Left ventricle myocardium inferior (tissue), 1 donor: ENCODE measurements around the gene SNAPC4. TPM values are rescaled to one million over a fixed set of nuclear protein-coding genes. Genes with fewer than 3 reads are reported as not detected.

Experiments used
- DNase-seq: peaks from one replicate; pipeline ENCODE4 v3.0.0-alpha.2; 2020
- H3K27ac ChIP-seq: fragments of 200-600 bp; replicated peaks from 2 replicates; pipeline ENCODE4 v1.8.0; 2021
- H3K27me3 ChIP-seq: fragments of 200-600 bp; 2 replicates; pipeline ENCODE4 v1.8.0; 2021; ENCODE audit warnings: low read depth
- H3K36me3 ChIP-seq: fragments of 200-600 bp; 2 replicates; pipeline ENCODE4 v1.8.0; 2021
- H3K4me1 ChIP-seq: fragments of 200-600 bp; 2 replicates; pipeline ENCODE4 v1.8.0; 2021
- H3K4me3 ChIP-seq: fragments of 200-600 bp; 2 replicates; pipeline ENCODE4 v1.8.0; 2021; ENCODE audit warnings: mild to moderate bottlenecking, moderate library complexity
- H3K9me3 ChIP-seq: fragments of 200-600 bp; replicated peaks from 2 replicates; pipeline ENCODE4 v1.8.0; 2021
- intact Hi-C: fragments of 100-400 bp; cut with micrococcal nuclease; formaldehyde crosslinking; loops from one replicate; pipeline ENCODE4 v1.11.0; 2022
- total RNA-seq: library from RNA; stranded (reverse); fragmentation: NEBNext Ultra II Directional; extraction: Animal tissue kit (Norgen Biotek cat#: 25700); gene quantifications from one replicate; pipeline ENCODE4 v1.2.1, GENCODE V29; 2021
- TF ChIP-seq, protein P1 (sequence below): fragments of 200-600 bp; IDR thresholded peaks from 2 replicates; pipeline ENCODE4 v1.8.0; 2021; ENCODE audit warnings: antibody characterized with exemption, mild to moderate bottlenecking, borderline replicate concordance
- donor health status: DM: no; HTN: yes; CAD: no; lungs with severe emphysema.

The SNAPC4 gene
- total RNA-seq, 1 donor from 2014 or later: 5.2 TPM

DNA sequence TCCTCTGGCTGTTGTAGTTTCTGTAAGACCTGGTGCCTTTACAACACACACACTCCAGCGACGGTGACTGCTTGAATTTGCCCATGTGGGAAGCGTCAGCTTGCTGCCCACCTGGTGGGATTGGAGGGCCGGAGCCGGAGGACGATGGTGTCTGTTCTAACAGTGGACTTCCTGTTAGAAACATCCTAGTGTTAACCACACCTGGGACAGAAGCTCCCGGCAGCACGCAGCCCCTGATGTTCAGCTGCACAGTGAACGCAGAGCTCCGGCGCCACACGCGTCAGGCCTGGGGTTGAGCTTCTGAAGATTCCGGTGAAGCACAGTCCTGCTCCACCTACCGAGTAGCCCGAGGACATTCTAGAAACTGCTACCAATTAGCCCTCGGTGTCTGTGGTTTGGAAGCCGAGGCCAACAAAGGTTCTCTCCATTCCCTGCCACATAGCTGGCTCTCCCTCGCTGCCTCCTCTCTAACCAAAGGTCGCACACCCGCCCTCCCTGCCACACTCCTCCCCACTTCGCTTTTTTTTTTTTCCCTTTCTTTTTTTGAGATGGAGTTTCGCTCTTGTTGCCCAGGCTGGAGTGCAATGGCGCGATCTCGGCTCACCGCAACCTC lies 24.9 kb upstream of the SNAPC4 start:
- H3K4me3 ChIP-seq: no peak overlapping the region
- no peaks in the 10 kb centered on the region for H3K9me3 ChIP-seq
- no peak overlapping the region for H3K27ac ChIP-seq
- intact Hi-C loops: no loop called here
- peaks cover 75% of the 10 kb centered on the region for H3K36me3 ChIP-seq
- H3K27me3 ChIP-seq: no peaks in the 10 kb centered on the region
- TF ChIP-seq, protein P1, sequence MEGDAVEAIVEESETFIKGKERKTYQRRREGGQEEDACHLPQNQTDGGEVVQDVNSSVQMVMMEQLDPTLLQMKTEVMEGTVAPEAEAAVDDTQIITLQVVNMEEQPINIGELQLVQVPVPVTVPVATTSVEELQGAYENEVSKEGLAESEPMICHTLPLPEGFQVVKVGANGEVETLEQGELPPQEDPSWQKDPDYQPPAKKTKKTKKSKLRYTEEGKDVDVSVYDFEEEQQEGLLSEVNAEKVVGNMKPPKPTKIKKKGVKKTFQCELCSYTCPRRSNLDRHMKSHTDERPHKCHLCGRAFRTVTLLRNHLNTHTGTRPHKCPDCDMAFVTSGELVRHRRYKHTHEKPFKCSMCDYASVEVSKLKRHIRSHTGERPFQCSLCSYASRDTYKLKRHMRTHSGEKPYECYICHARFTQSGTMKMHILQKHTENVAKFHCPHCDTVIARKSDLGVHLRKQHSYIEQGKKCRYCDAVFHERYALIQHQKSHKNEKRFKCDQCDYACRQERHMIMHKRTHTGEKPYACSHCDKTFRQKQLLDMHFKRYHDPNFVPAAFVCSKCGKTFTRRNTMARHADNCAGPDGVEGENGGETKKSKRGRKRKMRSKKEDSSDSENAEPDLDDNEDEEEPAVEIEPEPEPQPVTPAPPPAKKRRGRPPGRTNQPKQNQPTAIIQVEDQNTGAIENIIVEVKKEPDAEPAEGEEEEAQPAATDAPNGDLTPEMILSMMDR: no peak
- no peaks in the 10 kb centered on the region for H3K4me1 ChIP-seq
- DNase-seq: no peak

- TF ChIP-seq, protein P1: no peak
- Histone ChIP-seq H3K4me3 (no peak overlapping the region), H3K9me3 (no peaks in the 10 kb centered on the region), H3K27me3 (no peaks in the 10 kb centered on the region), H3K27ac (no peak overlapping the region), H3K4me1 (no peaks in the 10 kb centered on the region), H3K36me3 (peaks cover 77% of the 10 kb centered on the region)
- intact Hi-C loops: no loop called here
- no peak for DNase-seq
Measured at GRCh38 chr9:136423432-136424146, 23.6 kb upstream of the SNAPC4 start.

DNA sequence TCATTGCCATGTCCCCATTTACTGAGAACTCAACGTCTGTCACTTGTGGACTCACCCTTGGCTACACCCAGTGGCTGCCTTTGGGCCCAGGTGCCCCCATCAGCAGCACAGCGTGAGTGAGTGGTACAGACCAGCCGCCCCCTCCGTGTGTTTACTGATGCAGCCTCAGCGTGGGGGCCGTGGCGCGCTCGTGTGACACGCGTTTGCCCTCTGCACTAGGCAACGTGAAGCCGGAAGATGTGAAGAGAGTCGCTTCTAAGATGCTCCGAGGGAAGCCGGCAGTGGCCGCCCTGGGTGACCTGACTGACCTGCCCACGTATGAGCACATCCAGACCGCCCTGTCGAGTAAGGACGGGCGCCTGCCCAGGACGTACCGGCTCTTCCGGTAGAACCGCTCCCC lies 22.9 kb upstream of the SNAPC4 start:
- H3K36me3 ChIP-seq: peaks cover 77% of the 10 kb centered on the region
- H3K27me3 ChIP-seq: no peaks in the 10 kb centered on the region
- H3K4me3 ChIP-seq: no peak overlapping the region
- intact Hi-C loops: no loop called here
- H3K4me1 ChIP-seq: no peaks in the 10 kb centered on the region
- no peaks in the 10 kb centered on the region for H3K9me3 ChIP-seq
- H3K27ac ChIP-seq: no peak overlapping the region
- no peak for DNase-seq
- TF ChIP-seq, protein P1: no peak

- Histone ChIP-seq H3K9me3 (no peaks in the 10 kb centered on the region), H3K27ac (no peak overlapping the region), H3K36me3 (peaks cover 84% of the 10 kb centered on the region), H3K4me3 (no peak overlapping the region), H3K27me3 (no peaks in the 10 kb centered on the region), H3K4me1 (no peaks in the 10 kb centered on the region)
- TF ChIP-seq, protein P1: no peak
- intact Hi-C loops: no loop called here
- no peak for DNase-seq
Measured at GRCh38 chr9:136421791-136422190, 21.8 kb upstream of the SNAPC4 start.

- intact Hi-C loops: no loop called here
- H3K27me3 ChIP-seq: no peaks in the 10 kb centered on the region
Measured at GRCh38 chr9:136419092-136419420, 19.1 kb upstream of the SNAPC4 start.

More at GRCh38 chr9:136419092-136419420, 19.1 kb upstream of the SNAPC4 start:
- Histone ChIP-seq H3K4me3 (no peak overlapping the region), H3K36me3 (peaks cover 100% of the 10 kb centered on the region), H3K9me3 (no peaks in the 10 kb centered on the region), H3K27ac (no peak overlapping the region), H3K4me1 (no peaks in the 10 kb centered on the region)
- no peak for DNase-seq
- TF ChIP-seq, protein P1: no peak
